Measurements from ENCODE around the gene MVB12A. TPM values are rescaled to one million over a fixed set of nuclear protein-coding genes. Genes with fewer than 3 reads are reported as not detected.

MVB12A gene
- total and polyA plus RNA-seq, 9 of the 15 experiments (the other 6 are each of a cell fraction or from before 2014, with no cell fraction given), result 1.2 to 46.2 (median 22.4) TPM

- TF ChIP-seq AFF4 (CRISPR knock-in tag; IDR thresholded peaks at IDR 0.05), result no peak
- peak; percentile 57 for TF ChIP-seq HMGN3 (IDR thresholded peaks at IDR 0.05; ENCODE audit: borderline replicate concordance, extremely low read depth, insufficient read length, low read depth, low read length)
- TF ChIP-seq MEF2A (IDR thresholded peaks at IDR 0.05; ENCODE audit: control insufficient read depth, low read depth, low read length), result no peak
- no peak for TF ChIP-seq ZNF277 (CRISPR knock-in tag; IDR thresholded peaks at IDR 0.05; ENCODE audit: borderline replicate concordance)
- no peak for TF ChIP-seq ZBTB9 (CRISPR knock-in tag; IDR thresholded peaks at IDR 0.05)
- no peak for TF ChIP-seq HMG20B (CRISPR knock-in tag; IDR thresholded peaks at IDR 0.05)
- no peak for TF ChIP-seq NUFIP1 (IDR thresholded peaks at IDR 0.05; ENCODE audit: partially characterized antibody)
- TF ChIP-seq PBX2 (CRISPR knock-in tag; IDR thresholded peaks at IDR 0.05; ENCODE audit: low read depth), result no peak
- no peak for TF ChIP-seq PBX2 (tag; conservative IDR thresholded peaks at IDR 0.05; ENCODE audit: low read depth)
- peak in 1 of 2 experiments; percentile 17; a peak in 1 of 4 replicates for TF ChIP-seq NONO (IDR thresholded peaks at IDR 0.05; ENCODE audit: low read depth in 2 of 2, low read length in 1 of 2)
- TF ChIP-seq ZNF695 (CRISPR knock-in tag; IDR thresholded peaks at IDR 0.05), result no peak
- TF ChIP-seq ZNF263 (CRISPR knock-in tag; IDR thresholded peaks at IDR 0.05; ENCODE audit: borderline replicate concordance), result peak; percentile 31; the same call in 1 of the 2 replicates
- TF ChIP-seq E2F6 (IDR thresholded peaks at IDR 0.05; ENCODE audit: borderline replicate concordance in 1 of 2, extremely low read depth in 1 of 2, insufficient read depth in 1 of 2, insufficient read length in 1 of 2, low read depth in 1 of 2, low read length in 1 of 2, poor library complexity in 1 of 2, severe bottlenecking in 1 of 2), result no peak
- peak; percentile 80 for TF ChIP-seq POLR2G (IDR thresholded peaks at IDR 0.05; ENCODE audit: low read depth, low read length)
- no peak for TF ChIP-seq LCOR (CRISPR knock-in tag; IDR thresholded peaks at IDR 0.05)
- TF ChIP-seq ZNF23 (CRISPR knock-in tag; IDR thresholded peaks at IDR 0.05), result no peak
Measured at GRCh38 chr19:17469481-17470067, 49.7 kb downstream of the MVB12A start (continued).
